GM19372 (cell line): ENCODE results near the gene RERG.
"Not testable (repeated sequence)": the region's sequence is repeated elsewhere in the genome, so short reads cannot be mapped to it uniquely, and the experiment has no call there.

Experiments used
- ATAC-seq: cut with Tn5 transposase; IDR thresholded peaks from one replicate; pipeline ENCODE4 v1.9.1; 2021; ENCODE audit warnings: mild to moderate bottlenecking, low read depth, moderate library complexity; ENCODE audit not compliant: unreplicated experiment

The RERG gene, protein sequence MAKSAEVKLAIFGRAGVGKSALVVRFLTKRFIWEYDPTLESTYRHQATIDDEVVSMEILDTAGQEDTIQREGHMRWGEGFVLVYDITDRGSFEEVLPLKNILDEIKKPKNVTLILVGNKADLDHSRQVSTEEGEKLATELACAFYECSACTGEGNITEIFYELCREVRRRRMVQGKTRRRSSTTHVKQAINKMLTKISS

DNA sequence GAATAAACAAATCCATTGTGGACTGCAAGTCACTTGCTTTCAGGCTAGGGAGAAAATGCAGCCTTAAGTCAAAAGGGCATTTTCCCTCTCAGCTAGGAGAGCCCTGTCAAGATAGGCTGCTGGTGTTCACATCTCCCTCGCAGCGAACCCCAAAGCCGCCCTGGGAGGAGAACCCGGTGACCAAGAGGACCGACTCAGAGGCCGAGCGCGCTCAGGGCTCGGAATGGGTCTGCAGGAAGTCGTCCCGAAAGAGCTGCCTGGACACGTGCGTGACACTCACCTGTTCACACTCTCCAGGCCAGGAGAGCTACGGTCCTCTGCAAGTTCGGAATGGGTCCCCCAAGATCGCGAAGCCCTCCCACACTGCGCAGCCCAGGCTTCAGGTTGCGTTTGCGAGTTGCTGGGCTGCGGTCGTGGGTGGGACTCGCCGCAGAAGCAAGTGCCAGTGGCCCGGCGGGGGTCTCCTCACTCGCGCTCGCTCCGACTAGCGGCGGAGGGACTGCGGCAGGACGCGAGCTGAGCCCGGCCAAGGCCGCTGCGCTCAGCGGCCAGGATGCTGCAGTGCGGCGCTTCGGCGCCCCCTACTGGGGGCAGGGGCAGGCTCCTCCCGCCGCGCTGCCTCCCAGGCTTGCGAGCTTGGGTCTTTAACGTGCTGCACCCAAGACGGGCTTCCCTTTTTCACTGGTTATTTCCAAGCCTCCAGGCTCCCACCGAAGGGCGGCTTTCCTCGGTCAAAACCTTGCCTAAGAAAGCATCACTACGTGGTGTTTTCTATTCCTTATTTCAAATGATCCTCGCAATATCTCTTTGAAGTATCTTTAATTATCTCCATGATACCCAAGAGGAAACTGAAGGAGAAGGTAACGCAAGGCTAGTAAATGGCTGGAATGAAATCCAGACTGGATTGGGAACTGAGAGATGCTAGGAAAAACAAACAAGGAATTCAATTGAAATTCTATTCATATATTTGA, at the start of gene RERG:
RERG (minus strand) TSS at position 503 of the 971 bp plus-strand sequence. CDS start 3,928 bp downstream, outside the sequence.
- peak; percentile 97 for ATAC-seq

- no peak for ATAC-seq
Observed at GRCh38 chr12:15270591-15270990, 49.4 kb upstream of the RERG start.

GRCh38 chr12:15268927-15269552, 47.8 kb upstream of the RERG start:
- ATAC-seq, result peak; percentile 82

- ATAC-seq, result no peak
Observed at GRCh38 chr12:15268309-15268708, 47.1 kb upstream of the RERG start.

DNA sequence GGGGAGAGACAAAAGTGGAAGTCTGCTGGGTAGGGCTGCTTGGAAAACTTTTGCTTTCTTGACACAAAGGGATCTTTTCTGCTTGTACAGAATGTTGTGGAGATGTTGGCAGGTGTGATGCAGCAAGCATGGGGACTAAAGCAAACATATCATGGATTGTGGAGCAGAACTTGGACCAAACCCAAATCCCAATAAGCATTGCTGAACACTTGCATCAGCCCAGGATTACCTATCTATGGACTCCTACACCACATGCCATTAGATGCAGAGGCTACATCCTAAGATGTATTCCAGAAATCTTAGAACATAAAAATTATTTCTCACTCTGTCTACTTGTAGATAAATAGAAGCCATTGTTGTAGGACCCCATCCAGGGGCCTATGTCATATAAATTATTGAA, 44.7 kb upstream of the RERG start:
- no peak for ATAC-seq

GRCh38 chr12:15256761-15257160, 35.5 kb upstream of the RERG start:
- ATAC-seq, result no peak

DNA sequence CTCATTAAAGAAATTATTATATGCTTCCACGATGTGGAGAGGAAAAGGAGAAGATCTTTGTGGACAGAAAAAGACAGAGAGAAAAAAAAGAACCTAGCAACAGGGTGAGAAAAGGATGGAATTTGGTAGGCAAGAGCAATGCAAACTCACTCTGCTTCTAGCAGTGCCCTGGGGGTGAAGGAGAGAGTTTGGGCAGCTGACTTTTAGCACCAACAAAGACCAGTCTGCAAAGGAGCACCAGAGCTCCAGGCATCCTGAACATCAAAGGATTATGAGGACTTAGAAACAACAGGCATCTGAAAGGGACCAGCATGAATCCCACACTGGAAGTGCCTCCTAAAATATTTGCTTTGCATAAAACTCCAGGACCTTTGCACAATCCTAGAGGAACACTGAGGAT, 32.8 kb upstream of the RERG start:
- no peak for ATAC-seq

- no peak for ATAC-seq
Observed at GRCh38 chr12:15244926-15245325, 23.7 kb upstream of the RERG start.

DNA sequence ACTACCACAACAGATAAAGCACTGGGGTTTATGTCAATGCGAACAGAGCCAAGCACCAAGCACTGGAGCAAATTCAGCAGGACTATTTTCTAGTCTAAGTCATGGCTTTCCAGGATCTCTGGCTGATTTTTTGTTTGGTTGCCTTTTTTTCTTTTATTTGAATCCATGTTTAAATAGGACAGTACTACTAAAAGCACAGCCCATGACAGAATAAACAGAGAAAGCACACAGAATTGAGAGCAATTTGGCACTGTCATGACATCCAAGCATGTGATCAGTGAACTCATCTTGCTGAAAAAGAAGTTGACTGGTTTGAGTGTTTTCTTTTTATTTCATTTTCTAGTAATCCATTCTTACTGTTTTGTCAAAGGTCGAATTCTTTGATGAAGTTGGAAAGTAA, 23.1 kb upstream of the RERG start:
- no peak for ATAC-seq

DNA sequence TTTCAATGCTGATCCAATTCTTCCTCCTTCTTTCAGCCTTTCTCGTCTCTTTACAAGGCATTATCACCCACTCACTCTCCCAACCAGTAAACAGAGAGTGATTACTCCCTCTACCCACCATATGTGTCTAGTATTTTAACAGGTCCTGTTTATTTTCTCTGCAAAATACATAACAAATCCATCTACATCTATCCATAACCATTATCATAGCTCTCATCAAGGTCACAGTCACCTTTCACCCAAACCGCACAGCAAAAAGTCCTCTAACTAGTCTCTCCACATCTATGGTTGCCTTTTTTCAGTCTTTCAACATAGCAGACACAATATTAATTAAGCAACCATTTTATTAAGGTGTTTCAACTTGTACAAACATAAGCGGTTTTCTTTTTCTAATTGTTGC, 21.9 kb upstream of the RERG start:
- no peak for ATAC-seq

DNA sequence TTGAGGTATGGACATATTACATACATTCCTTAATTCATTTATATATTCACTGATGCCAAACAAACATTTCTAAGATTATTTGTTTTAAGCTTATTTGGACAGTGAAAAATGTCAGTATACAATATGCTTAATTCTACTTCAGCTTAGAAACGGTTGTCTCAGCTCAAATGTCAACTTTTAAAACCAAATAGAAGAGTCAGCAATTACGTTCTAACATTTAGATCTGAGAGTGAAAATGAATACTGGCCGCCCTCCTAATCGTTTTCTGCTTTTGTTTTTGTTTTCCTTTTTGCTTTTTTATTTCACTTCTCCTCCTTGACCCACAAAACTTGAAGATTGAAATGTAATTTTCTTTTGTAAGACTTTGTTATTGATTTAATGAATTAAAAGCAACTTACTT, 19.7 kb upstream of the RERG start:
- ATAC-seq, result no peak

GRCh38 chr12:15234508-15234907, 13.3 kb upstream of the RERG start:
- no peak for ATAC-seq

DNA sequence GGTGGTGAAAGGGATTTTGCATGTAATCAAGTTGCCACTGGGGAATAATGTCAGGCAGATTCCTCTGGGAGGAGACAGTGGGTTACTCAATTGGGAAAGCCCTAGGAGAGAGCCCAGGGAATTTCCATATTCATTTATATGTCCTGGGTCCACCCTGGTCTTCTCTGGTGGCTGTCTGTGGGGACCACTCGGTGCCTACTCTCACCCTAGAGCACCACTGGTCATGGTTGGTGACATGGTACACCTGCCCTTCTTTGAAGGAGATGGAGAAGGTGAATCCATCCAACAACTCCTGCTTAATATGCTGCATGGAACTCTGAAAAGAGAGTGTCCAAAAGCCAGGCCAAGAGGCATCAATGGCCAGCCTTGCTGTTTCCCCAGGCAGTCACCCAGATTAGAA, 12.8 kb upstream of the RERG start:
- ATAC-seq, result no peak

DNA sequence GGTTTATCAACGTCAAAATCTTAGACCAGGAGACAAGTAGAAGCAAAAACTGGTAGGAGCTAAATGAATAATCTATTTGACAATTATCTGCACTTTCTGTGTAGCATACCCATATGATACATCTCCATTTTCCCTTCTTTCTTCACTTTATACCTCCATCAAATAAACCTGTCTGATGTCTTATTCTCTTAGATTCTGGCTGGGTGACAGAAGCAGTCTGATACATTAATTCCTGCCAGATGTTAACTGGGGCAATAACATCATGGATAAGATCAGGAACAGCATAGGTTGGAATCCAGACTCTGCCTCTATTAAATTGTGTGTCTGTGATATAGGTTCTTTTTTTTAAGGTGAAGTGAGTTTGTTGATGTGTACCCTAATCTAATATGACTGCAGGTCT, 11.7 kb upstream of the RERG start:
- no peak for ATAC-seq

DNA sequence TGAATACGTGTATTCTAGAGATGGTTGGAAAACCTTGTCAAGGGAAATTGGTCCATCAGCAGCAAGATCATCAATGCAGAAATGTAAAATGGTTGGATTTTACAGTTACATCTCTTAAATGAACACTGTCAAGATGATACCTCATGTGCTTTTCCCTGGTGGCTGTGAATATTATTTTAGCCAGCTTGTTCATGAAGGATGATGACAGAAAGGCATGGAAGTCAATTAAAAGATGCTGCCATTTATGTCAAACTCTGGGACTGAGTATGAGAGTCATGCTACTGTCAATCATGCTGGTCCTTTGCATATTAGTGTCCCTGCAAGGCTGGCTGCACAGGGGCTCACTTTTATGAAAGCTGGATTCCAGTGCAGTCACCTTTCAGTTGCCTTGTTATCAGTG, 10.3 kb upstream of the RERG start:
- no peak for ATAC-seq

DNA sequence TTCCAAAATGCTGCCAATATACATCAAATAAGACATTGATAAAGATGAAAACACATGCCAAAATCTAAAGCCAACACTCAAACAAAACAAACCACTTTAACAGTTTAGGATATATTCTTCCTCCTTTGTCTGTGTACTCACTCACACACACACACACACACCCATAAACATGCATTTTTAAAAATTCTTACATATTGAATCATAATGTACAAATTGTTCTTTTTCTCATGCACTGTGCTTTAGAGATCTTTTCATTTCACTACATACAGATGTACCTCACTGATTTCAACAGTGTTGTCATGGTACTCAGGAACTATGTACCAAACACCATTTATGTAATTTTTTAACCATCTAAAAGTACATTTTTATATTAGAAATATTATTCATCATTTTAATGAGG, 9.5 kb upstream of the RERG start:
- no peak for ATAC-seq

DNA sequence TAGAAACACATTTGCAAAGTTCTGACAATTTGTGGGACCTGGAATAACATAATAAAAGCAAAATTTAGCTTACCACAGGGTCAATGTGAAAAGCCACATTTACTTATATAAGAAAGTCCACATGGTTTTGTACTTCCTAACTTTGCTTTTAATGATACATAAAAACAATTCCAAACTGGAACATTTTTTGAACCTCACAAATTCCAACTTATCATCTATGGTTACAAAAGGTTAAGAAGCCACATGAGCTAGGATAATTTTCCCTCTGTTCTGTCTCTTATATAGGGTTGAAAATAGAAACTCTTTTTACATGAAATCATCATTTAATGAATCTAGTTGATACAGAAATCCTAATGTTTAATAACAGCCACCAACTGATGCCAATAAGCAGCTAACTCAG, 8.9 kb upstream of the RERG start:
- no peak for ATAC-seq

- peak; percentile 50 for ATAC-seq
Observed at GRCh38 chr12:15227004-15227679, 5.9 kb upstream of the RERG start.

GRCh38 chr12:15225863-15226218, 4.6 kb upstream of the RERG start:
- ATAC-seq, result not testable (repeated sequence)

- ATAC-seq, result no peak
Observed at GRCh38 chr12:15225136-15225862, 4.1 kb upstream of the RERG start.
